SK-N-SH treated with all-trans-retinoic acid at 6 μM for 48 hours (cell line): ENCODE data around the gene SIDT1.

Experiments
- ATAC-seq: fragments of 200-7000 bp; cut with Tn5 transposase; 3 replicates; pipeline ENCODE4 v1.9.1; 2020; ENCODE audit warnings: mild to moderate bottlenecking, moderate library complexity
- BACH2 ChIP-seq: fragments of 250-450 bp; sonication (Bioruptor Pico); IDR thresholded peaks from 2 replicates; pipeline ENCODE4 v1.9.0; 2021; ENCODE audit warnings: mild to moderate bottlenecking, borderline replicate concordance
- CREB5 ChIP-seq: fragments of 250-450 bp; sonication (Bioruptor Pico); IDR thresholded peaks from 2 replicates; pipeline ENCODE4 v1.5.1; 2020; ENCODE audit warnings: low read depth, mild to moderate bottlenecking, moderate library complexity
- CSDC2 ChIP-seq: fragments of 250-450 bp; sonication (Bioruptor Pico); IDR thresholded peaks from 2 replicates; pipeline ENCODE4 v1.5.0; 2020; ENCODE audit warnings: mild to moderate bottlenecking, moderate library complexity
- CSRNP3 ChIP-seq: fragments of 250-450 bp; sonication (Bioruptor Pico); IDR thresholded peaks from 2 replicates; pipeline ENCODE4 v1.5.1; 2021; ENCODE audit warnings: mild to moderate bottlenecking, moderate library complexity
- ESRRG ChIP-seq: fragments of 250-450 bp; sonication (Bioruptor Pico); IDR thresholded peaks from 2 replicates; pipeline ENCODE4 v1.6.1; 2021; ENCODE audit warnings: mild to moderate bottlenecking
- GLIS3 ChIP-seq: fragments of 250-450 bp; sonication (Bioruptor Pico); IDR thresholded peaks from 2 replicates; pipeline ENCODE4 v1.5.0; 2020; ENCODE audit warnings: mild to moderate bottlenecking, moderate library complexity
- ISL1 ChIP-seq: fragments of 250-450 bp; sonication (Bioruptor Pico); IDR thresholded peaks from 2 replicates; pipeline ENCODE4 v2.1.2; 2022; ENCODE audit warnings: mild to moderate bottlenecking, moderate library complexity
- OSR1 ChIP-seq: fragments of 250-450 bp; sonication (Bioruptor Pico); IDR thresholded peaks from 2 replicates; pipeline ENCODE4 v1.8.0; 2022; ENCODE audit warnings: moderate library complexity, mild to moderate bottlenecking, inconsistent platforms
- POU6F1 ChIP-seq: fragments of 250-450 bp; sonication (Bioruptor Pico); IDR thresholded peaks from 2 replicates; pipeline ENCODE4 v1.8.0; 2021; ENCODE audit warnings: low read depth, mild to moderate bottlenecking, moderate library complexity, borderline replicate concordance
- PPARA ChIP-seq: fragments of 250-450 bp; sonication (Bioruptor Pico); IDR thresholded peaks from 2 replicates; pipeline ENCODE4 v1.5.0; 2020; ENCODE audit warnings: mild to moderate bottlenecking, borderline replicate concordance
- RARB ChIP-seq: fragments of 250-450 bp; sonication (Bioruptor Pico); IDR thresholded peaks from 2 replicates; pipeline ENCODE4 v1.8.0; 2021; ENCODE audit warnings: mild to moderate bottlenecking, moderate library complexity
- SNAI2 ChIP-seq: fragments of 250-450 bp; sonication (Bioruptor Pico); IDR thresholded peaks from 2 replicates; pipeline ENCODE4 v1.5.0; 2020; ENCODE audit warnings: mild to moderate bottlenecking, moderate library complexity
- TCF4 ChIP-seq: fragments of 250-450 bp; sonication (Bioruptor Pico); IDR thresholded peaks from 2 replicates; pipeline ENCODE4 v1.8.0; 2021; ENCODE audit warnings: mild to moderate bottlenecking, moderate library complexity, borderline replicate concordance
- TOX ChIP-seq: fragments of 250-450 bp; sonication (Bioruptor Pico); IDR thresholded peaks from 2 replicates; pipeline ENCODE4 v1.8.0; 2021; ENCODE audit warnings: mild to moderate bottlenecking, moderate library complexity, borderline replicate concordance
- TSHZ2 ChIP-seq: fragments of 250-450 bp; sonication (Bioruptor Pico); IDR thresholded peaks from 2 replicates; pipeline ENCODE4 v1.5.0; 2020; ENCODE audit warnings: mild to moderate bottlenecking, moderate library complexity
- ZC3H10 ChIP-seq: fragments of 250-450 bp; sonication (Bioruptor Pico); IDR thresholded peaks from 2 replicates; pipeline ENCODE4 v1.5.1; 2021; ENCODE audit warnings: mild to moderate bottlenecking, moderate library complexity
- ZFP3 ChIP-seq: fragments of 250-450 bp; sonication (Bioruptor Pico); IDR thresholded peaks from 2 replicates; pipeline ENCODE4 v1.5.0; 2020; ENCODE audit warnings: mild to moderate bottlenecking, moderate library complexity
- ZNF565 ChIP-seq: fragments of 450-650 bp; formaldehyde crosslinking; conservative IDR thresholded peaks from 2 replicates; pipeline ENCODE4 v1.5.0; 2020; ENCODE audit warnings: low read depth, mild to moderate bottlenecking, moderate library complexity
- ZNF70 ChIP-seq: fragments of 450-650 bp; formaldehyde crosslinking; IDR thresholded peaks from 2 replicates; pipeline ENCODE4 v1.5.0; 2020; ENCODE audit warnings: mild to moderate bottlenecking, moderate library complexity
- TF ChIP-seq, protein P1 (sequence below): fragments of 250-450 bp; sonication (Bioruptor Pico); IDR thresholded peaks from 2 replicates; pipeline ENCODE4 v1.8.0; 2020; ENCODE audit warnings: mild to moderate bottlenecking, moderate library complexity, borderline replicate concordance

Gene SIDT1

DNA sequence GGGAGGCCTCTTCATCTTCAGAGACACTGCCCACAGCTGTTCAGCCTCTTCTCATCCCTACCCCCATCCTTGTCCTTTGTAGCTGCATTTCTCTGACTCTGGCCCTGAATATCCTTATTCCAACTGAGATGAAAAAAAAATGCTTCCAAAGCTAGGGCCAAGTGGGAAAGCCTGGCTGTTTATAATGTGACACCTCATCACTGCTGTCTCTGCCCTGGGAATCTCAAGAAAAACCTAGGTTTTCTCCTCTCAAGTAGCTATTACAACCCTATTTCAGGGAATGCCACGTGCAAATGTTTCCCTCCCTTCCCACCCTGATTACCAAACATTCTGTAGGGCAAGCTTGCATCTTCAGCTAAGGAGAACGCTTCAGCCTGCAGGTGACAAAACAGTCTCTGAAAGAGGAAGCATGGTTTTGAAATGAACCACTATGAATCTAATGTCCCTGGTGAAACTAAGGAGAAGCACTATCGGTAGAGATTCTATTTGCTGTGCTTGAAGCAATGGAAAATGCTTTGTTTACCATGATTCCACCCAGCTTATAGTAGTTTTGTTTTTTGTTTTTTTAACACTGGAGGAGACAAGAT lies 98.7 kb downstream of the SIDT1 start:
- ATAC-seq: no peak
- no peak for TF ChIP-seq TOX
- no peak for TF ChIP-seq CSRNP3 (CRISPR knock-in tag)
- TF ChIP-seq PPARA (CRISPR knock-in tag): no peak
- no peak for TF ChIP-seq RARB (CRISPR knock-in tag)
- TF ChIP-seq CSDC2: no peak
- TF ChIP-seq OSR1: no peak
- TF ChIP-seq ZC3H10 (CRISPR knock-in tag): no peak
- TF ChIP-seq, protein P1, sequence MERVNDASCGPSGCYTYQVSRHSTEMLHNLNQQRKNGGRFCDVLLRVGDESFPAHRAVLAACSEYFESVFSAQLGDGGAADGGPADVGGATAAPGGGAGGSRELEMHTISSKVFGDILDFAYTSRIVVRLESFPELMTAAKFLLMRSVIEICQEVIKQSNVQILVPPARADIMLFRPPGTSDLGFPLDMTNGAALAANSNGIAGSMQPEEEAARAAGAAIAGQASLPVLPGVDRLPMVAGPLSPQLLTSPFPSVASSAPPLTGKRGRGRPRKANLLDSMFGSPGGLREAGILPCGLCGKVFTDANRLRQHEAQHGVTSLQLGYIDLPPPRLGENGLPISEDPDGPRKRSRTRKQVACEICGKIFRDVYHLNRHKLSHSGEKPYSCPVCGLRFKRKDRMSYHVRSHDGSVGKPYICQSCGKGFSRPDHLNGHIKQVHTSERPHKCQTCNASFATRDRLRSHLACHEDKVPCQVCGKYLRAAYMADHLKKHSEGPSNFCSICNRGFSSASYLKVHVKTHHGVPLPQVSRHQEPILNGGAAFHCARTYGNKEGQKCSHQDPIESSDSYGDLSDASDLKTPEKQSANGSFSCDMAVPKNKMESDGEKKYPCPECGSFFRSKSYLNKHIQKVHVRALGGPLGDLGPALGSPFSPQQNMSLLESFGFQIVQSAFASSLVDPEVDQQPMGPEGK (CRISPR knock-in tag): no peak
- no peak for TF ChIP-seq ESRRG (CRISPR knock-in tag)
- no peak for TF ChIP-seq BACH2 (CRISPR knock-in tag)
- no peak for TF ChIP-seq ZFP3 (CRISPR knock-in tag)
- no peak for TF ChIP-seq ISL1 (CRISPR knock-in tag)
- TF ChIP-seq SNAI2 (CRISPR knock-in tag): no peak
- no peak for TF ChIP-seq ZNF70
- TF ChIP-seq POU6F1: no peak
- no peak for TF ChIP-seq CREB5 (CRISPR knock-in tag)
- no peak for TF ChIP-seq TSHZ2

- TF ChIP-seq TCF4 (no peak), ZNF565 (CRISPR knock-in tag) (no peak), ESRRG (CRISPR knock-in tag) (no peak), BACH2 (CRISPR knock-in tag) (no peak), ZC3H10 (CRISPR knock-in tag) (no peak), SNAI2 (CRISPR knock-in tag) (no peak), ZFP3 (CRISPR knock-in tag) (no peak), GLIS3 (CRISPR knock-in tag) (no peak)
- TF ChIP-seq, protein P1 (CRISPR knock-in tag): no peak
- ATAC-seq: no peak
Observed at GRCh38 chr3:113631573-113631972, 99.2 kb downstream of the SIDT1 start.
